GM12878 (cell line): Measurements from ENCODE around the gene PALLD.

ENCODE experiments used
- ATF2 ChIP-seq: IDR thresholded peaks from 2 replicates; pipeline ENCODE4 v1.6.1; 2012; ENCODE audit warnings: low read length, inconsistent platforms
- CBX5 ChIP-seq: sonication (generic); IDR thresholded peaks from 2 replicates; pipeline ENCODE4 v1.6.1; 2016; ENCODE audit warnings: low read depth, moderate library complexity, mild to moderate bottlenecking, inconsistent platforms
- CTCF ChIP-seq, 3 experiments: IDR thresholded peaks in 2 of 3; conservative IDR thresholded peaks in 1 of 3; 2 replicates each; pipeline ENCODE4 v1.5.1; 2011; ENCODE audit warnings: low read depth in 3 of 3, low read length in 3 of 3, mild to moderate bottlenecking in 3 of 3, control low read depth in 2 of 3, moderate library complexity in 2 of 3, inconsistent platforms in 1 of 3, mixed read lengths in 1 of 3; ENCODE audit not compliant: control insufficient read depth in 2 of 3, insufficient read depth in 1 of 3; ENCODE audit errors: extremely low read depth in 1 of 3
- EED ChIP-seq: sonication (generic); IDR thresholded peaks from 2 replicates; pipeline ENCODE4 v1.6.1; 2016; ENCODE audit warnings: antibody characterized with exemption, low read depth
- EZH2 ChIP-seq: IDR thresholded peaks from 2 replicates; pipeline ENCODE4 v1.6.1; 2012; ENCODE audit warnings: low read depth, mild to moderate bottlenecking, control low read depth, inconsistent platforms, low read length, borderline replicate concordance; ENCODE audit not compliant: control insufficient read depth
- MYC ChIP-seq: IDR thresholded peaks from 2 replicates; pipeline ENCODE4 v1.6.1; 2011; ENCODE audit warnings: mild to moderate bottlenecking, low read length, moderate library complexity, inconsistent platforms; ENCODE audit not compliant: insufficient read depth, insufficient replicate concordance, insufficient read length, severe bottlenecking
- RELB ChIP-seq: fragments of 450-650 bp; IDR thresholded peaks from 2 replicates; pipeline ENCODE4 v1.6.1; 2017; ENCODE audit warnings: low read depth, mild to moderate bottlenecking, moderate library complexity
- SRF ChIP-seq, 2 experiments: IDR thresholded peaks; 2 replicates each; pipeline ENCODE4 v1.6.1; 2011; ENCODE audit warnings: low read depth in 2 of 2, low read length in 2 of 2, mild to moderate bottlenecking in 1 of 2, moderate library complexity in 1 of 2

- TF ChIP-seq EED (no peak), MYC (no peak), RELB (no peak), CBX5 (no peak), SRF (IDR thresholded peaks at IDR 0.05; ENCODE audit: low read depth in 2 of 2, low read length in 2 of 2) (no peak), ATF2 (no peak), CTCF (IDR thresholded peaks at IDR 0.05 in 2 of 3, conservative IDR thresholded peaks at IDR 0.05 in 1 of 3; ENCODE audit: control insufficient read depth in 2 of 3, extremely low read depth in 1 of 3, insufficient read depth in 1 of 3, low read depth in 3 of 3, low read length in 3 of 3) (no peak), EZH2 (no peak)
These were observed 114.2 kb downstream of the PALLD start for GRCh38 chr4:168610911-168611530.
